HepG2 (cell line): ENCODE data around the gene TMEM63B. TPM values are rescaled to one million over a fixed set of nuclear protein-coding genes. Genes with fewer than 3 reads are reported as not detected.

Experiments
- DBP ChIP-seq: sonication (generic); formaldehyde crosslinking; IDR thresholded peaks from 2 replicates; pipeline ENCODE4 v1.4.0; 2020; ENCODE audit warnings: missing genetic modification reagents; ENCODE audit errors: not compliant biosample characterization
- MNT ChIP-seq: fragments of 450-650 bp; IDR thresholded peaks from 2 replicates; pipeline ENCODE4 v1.6.1; 2016
- RAD51 ChIP-seq: fragments of 450-650 bp; IDR thresholded peaks from 2 replicates; pipeline ENCODE4 v1.6.1; 2016; ENCODE audit warnings: borderline replicate concordance
- RNF219 ChIP-seq: sonication (generic); formaldehyde crosslinking; IDR thresholded peaks from 2 replicates; pipeline ENCODE4 v1.5.0; 2020; ENCODE audit warnings: mild to moderate bottlenecking, missing genetic modification reagents
- RXRA ChIP-seq: sonication (generic); formaldehyde crosslinking; IDR thresholded peaks from 2 replicates; pipeline ENCODE4 v1.5.1; 2020; ENCODE audit warnings: missing genetic modification reagents
- SUZ12 ChIP-seq: fragments of 150-350 bp; IDR thresholded peaks from 2 replicates; pipeline ENCODE4 v1.6.1; 2014; ENCODE audit warnings: low read depth, low read length
- TFDP1 ChIP-seq: IDR thresholded peaks from 2 replicates; pipeline ENCODE4 v1.6.1; 2016; ENCODE audit warnings: missing compliant biosample characterization, missing genetic modification reagents, borderline replicate concordance
- ZFP62 ChIP-seq: sonication (generic); formaldehyde crosslinking; IDR thresholded peaks from 2 replicates; pipeline ENCODE4 v1.4.0; 2020; ENCODE audit warnings: missing genetic modification reagents
- ZNF275 ChIP-seq: sonication (generic); formaldehyde crosslinking; IDR thresholded peaks from 2 replicates; pipeline ENCODE4 v1.8.0; 2022; ENCODE audit warnings: missing genetic modification reagents, mild to moderate bottlenecking, inconsistent platforms, borderline replicate concordance
- ZNF687 ChIP-seq: sonication (generic); formaldehyde crosslinking; IDR thresholded peaks from 2 replicates; pipeline ENCODE4 v1.5.1; 2020; ENCODE audit warnings: mild to moderate bottlenecking, missing genetic modification reagents, moderate library complexity
- ZNF703 ChIP-seq: sonication (generic); formaldehyde crosslinking; IDR thresholded peaks from 2 replicates; pipeline ENCODE4 v1.5.1; 2020; ENCODE audit warnings: missing genetic modification reagents, mild to moderate bottlenecking, moderate library complexity, borderline replicate concordance
- polyA plus RNA-seq, 8 experiments: library from polyadenylated mRNA; depleted of rRNA in 3 of 8; stranded (reverse) in 7 of 8; unstranded in 1 of 8; fragments of >200 nt; fragmentation: Illumina TruSeq in 4 of 8; extraction: Trizol in 4 of 8; gene quantifications; 2 replicates each; pipeline versions ENCODE4 v1.2.1 to v1.2.3, GENCODE V29; 2011 to 2016; ENCODE audit warnings: low read depth in 4 of 8, missing spikeins in 1 of 8, mixed read lengths in 1 of 8; ENCODE audit not compliant: insufficient read depth in 1 of 8
- total RNA-seq, 5 experiments: library from RNA; depleted of rRNA; stranded (reverse); fragments of >200 nt; fragmentation: Illumina TruSeq; extraction: Trizol; gene quantifications; 2 replicates each; pipeline ENCODE4 v1.2.3, GENCODE V29; 2016; ENCODE audit warnings: low read depth in 1 of 5

TMEM63B gene
- total and polyA plus RNA-seq, 2 of the 13 experiments (the other 11 are each of a cell fraction or from before 2014, with no cell fraction given), result 27.4 to 75.8 TPM

- TF ChIP-seq ZNF275 (CRISPR knock-in tag) (no peak), SUZ12 (no peak), ZNF687 (CRISPR knock-in tag) (no peak), TFDP1 (CRISPR knock-in tag) (peak; percentile 62; the same call in 1 of the 2 replicates), ZFP62 (CRISPR knock-in tag) (no peak), RXRA (CRISPR knock-in tag) (peak; percentile 80; the same call in 1 of the 2 replicates), DBP (CRISPR knock-in tag) (peak; percentile 30), RAD51 (no peak), RNF219 (CRISPR knock-in tag) (peak; percentile 79; the same call in 1 of the 2 replicates), MNT (no peak), ZNF703 (CRISPR knock-in tag) (peak; percentile 42; the same call in 1 of the 2 replicates)
Measured at GRCh38 chr6:44091981-44092884, 35.1 kb upstream of the TMEM63B start (continued).
